GM12891 (cell line): ENCODE measurements around the gene INHBC. TPM values are rescaled to one million over a fixed set of nuclear protein-coding genes. Genes with fewer than 3 reads are reported as not detected.
A peak's percentile ranks its signal among the peaks of the same experiment; 100 is the strongest.
"Not testable (repeated sequence)": the region's sequence is repeated elsewhere in the genome, so short reads cannot be mapped to it uniquely, and the experiment has no call there.

Experiments used
- DNase-seq: peaks from one replicate; pipeline ENCODE4 v3.0.0; 2011; ENCODE audit warnings: low spot score; ENCODE audit not compliant: insufficient read length
- FAIRE-seq: peaks from 2 replicates; lab custom pipeline; 2011; peaks lifted over from hg19 to GRCh38; lab: Jason Lieb, UNC
- PAX5 ChIP-seq: IDR thresholded peaks from 2 replicates; pipeline ENCODE4 v1.6.1; 2011; ENCODE audit warnings: low read length, moderate library complexity, mild to moderate bottlenecking; ENCODE audit not compliant: insufficient read depth, severe bottlenecking
- POLR2A ChIP-seq: IDR thresholded peaks from 2 replicates; pipeline ENCODE4 v1.6.1; 2011; ENCODE audit warnings: low read depth, low read length, control low read depth
- POLR2AphosphoS5 ChIP-seq: IDR thresholded peaks from 2 replicates; pipeline ENCODE4 v1.6.1; 2011; ENCODE audit warnings: low read depth, low read length, control low read depth
- POU2F2 ChIP-seq: IDR thresholded peaks from 2 replicates; pipeline ENCODE4 v1.6.1; 2011; ENCODE audit warnings: low read depth, mild to moderate bottlenecking, control low read depth, low read length, moderate library complexity
- SPI1 ChIP-seq: IDR thresholded peaks from 2 replicates; pipeline ENCODE4 v1.6.1; 2011; ENCODE audit warnings: low read depth, low read length, control low read depth
- TAF1 ChIP-seq: IDR thresholded peaks from 2 replicates; pipeline ENCODE4 v1.6.1; 2011; ENCODE audit warnings: low read depth, low read length, control low read depth
- polyA plus RNA-seq: library from polyadenylated mRNA; unstranded; fragments of >200 nt; gene quantifications from one replicate; pipeline ENCODE4 v1.2.1, GENCODE V29; 2012; ENCODE audit warnings: low read depth, missing spikeins, inconsistent platforms; ENCODE audit not compliant: missing spikeins

Gene INHBC
- 0.15 TPM for polyA plus RNA-seq

DNA sequence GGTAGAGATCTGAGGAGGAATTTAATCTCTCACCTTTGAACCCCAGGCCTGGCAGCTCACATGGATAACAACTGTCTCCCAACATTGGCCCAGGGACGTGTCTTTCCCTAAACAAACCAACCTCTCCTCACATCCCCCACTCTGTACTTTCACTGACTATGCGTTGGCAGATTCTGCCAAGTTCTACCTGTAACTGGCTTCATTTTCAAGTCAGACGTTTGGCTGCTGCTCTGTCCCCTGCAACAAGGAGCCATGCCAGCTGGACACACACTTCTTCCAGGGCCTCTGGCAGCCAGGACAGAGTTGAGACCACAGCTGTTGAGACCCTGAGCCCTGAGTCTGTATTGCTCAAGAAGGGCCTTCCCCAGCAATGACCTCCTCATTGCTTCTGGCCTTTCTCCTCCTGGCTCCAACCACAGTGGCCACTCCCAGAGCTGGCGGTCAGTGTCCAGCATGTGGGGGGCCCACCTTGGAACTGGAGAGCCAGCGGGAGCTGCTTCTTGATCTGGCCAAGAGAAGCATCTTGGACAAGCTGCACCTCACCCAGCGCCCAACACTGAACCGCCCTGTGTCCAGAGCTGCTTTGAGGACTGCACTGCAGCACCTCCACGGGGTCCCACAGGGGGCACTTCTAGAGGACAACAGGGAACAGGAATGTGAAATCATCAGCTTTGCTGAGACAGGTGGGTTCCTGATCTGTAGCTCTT, at the start of gene INHBC:
TSS of gene INHBC (plus strand) at position 268 of the 707 bp plus-strand sequence. CDS start at position 371, 103 bp downstream.
- DNase-seq (no peak), FAIRE-seq (no peak)
- TF ChIP-seq TAF1 (no peak; the same call in 1 of the 2 replicates), POLR2A (no peak), SPI1 (no peak), POU2F2 (no peak), POLR2AphosphoS5 (no peak), PAX5 (no peak)

- FAIRE-seq: no peak
- TF ChIP-seq POLR2AphosphoS5 (no peak), SPI1 (no peak), POU2F2 (no peak), PAX5 (no peak), POLR2A (no peak), TAF1 (no peak)
- no peak for DNase-seq
Measured at GRCh38 chr12:57385586-57385985, 49.0 kb upstream of the INHBC start.

- no peak for FAIRE-seq
- no peak for DNase-seq
- no peak for TF ChIP-seq POLR2AphosphoS5
- no peak for TF ChIP-seq POU2F2
- TF ChIP-seq SPI1: no peak
- TF ChIP-seq POLR2A: no peak
- no peak for TF ChIP-seq TAF1
- TF ChIP-seq PAX5: no peak
Measured at GRCh38 chr12:57386187-57386720, 48.3 kb upstream of the INHBC start.

GRCh38 chr12:57388425-57388824, 46.2 kb upstream of the INHBC start:
- FAIRE-seq (no peak), DNase-seq (no peak)
- TF ChIP-seq SPI1: no peak
- no peak for TF ChIP-seq POU2F2
- no peak for TF ChIP-seq PAX5
- no peak for TF ChIP-seq POLR2A
- TF ChIP-seq TAF1: no peak
- no peak for TF ChIP-seq POLR2AphosphoS5

- FAIRE-seq (no peak), DNase-seq (no peak)
- TF ChIP-seq POLR2AphosphoS5 (no peak), SPI1 (peak; percentile 39)
Measured at GRCh38 chr12:57389033-57389432, 45.6 kb upstream of the INHBC start.

DNA sequence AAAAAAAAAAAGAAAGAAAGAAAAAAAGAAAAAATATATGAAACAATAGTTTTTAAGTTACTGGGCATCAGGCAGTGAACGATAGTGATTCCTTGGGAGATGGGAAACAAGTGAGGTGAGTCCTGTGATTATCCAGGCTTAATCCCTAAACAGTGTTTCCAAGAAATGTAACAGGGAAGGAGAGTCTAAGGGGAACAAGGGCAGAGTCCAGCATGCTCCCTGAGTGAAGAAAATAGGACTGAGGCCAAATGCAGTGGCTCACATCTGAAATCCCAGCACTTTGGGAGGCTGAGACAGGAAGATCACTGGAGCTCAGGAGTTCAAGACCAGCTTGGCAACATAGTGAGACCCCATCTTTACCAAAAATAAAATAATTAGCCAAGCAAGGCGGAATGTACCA, 44.4 kb upstream of the INHBC start:
- TF ChIP-seq POLR2AphosphoS5: no peak
- no peak for TF ChIP-seq POU2F2
- no peak for TF ChIP-seq PAX5
- TF ChIP-seq TAF1: no peak
- TF ChIP-seq SPI1: no peak
- TF ChIP-seq POLR2A: no peak
- DNase-seq: no peak
- no peak for FAIRE-seq

DNA sequence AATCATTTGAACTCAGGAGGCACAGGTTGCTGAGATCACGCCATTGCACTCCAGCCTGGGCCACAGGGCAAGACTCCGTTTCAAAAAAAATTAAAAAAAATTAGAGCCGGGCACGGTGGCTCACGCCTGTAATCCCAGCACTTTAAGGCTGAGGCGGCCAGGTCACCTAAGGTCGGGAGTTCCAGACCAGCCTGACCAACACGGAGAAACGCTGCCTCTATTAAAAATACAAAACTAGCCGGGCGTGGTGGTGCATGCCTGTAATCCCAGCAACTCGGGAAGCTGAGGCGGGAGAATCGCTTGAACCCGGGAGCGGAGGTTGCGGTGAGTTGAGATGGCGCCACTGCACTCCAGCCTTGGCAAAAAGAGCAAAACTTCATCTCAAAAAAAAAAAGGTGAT, 39.5 kb upstream of the INHBC start:
- DNase-seq (no peak), FAIRE-seq (no peak)
- TF ChIP-seq POLR2AphosphoS5 (no peak), TAF1 (no peak), POU2F2 (no peak)

- FAIRE-seq: no peak
- TF ChIP-seq POU2F2 (no peak), PAX5 (no peak), SPI1 (no peak), TAF1 (no peak), POLR2AphosphoS5 (no peak)
- no peak for DNase-seq
Measured at GRCh38 chr12:57397441-57397840, 37.1 kb upstream of the INHBC start.

GRCh38 chr12:57399718-57400463, 34.7 kb upstream of the INHBC start:
- not testable (repeated sequence) for DNase-seq, FAIRE-seq

GRCh38 chr12:57401165-57401564, 33.4 kb upstream of the INHBC start:
- no peak for DNase-seq
- no peak for TF ChIP-seq PAX5
- no peak for TF ChIP-seq POU2F2
- no peak for TF ChIP-seq POLR2AphosphoS5
- peak; percentile 41 for FAIRE-seq

- not testable (repeated sequence) for DNase-seq, FAIRE-seq
Measured at GRCh38 chr12:57402156-57402555, 32.4 kb upstream of the INHBC start.
